Measurements from ENCODE around the gene INPP4B. TPM values are rescaled to one million over a fixed set of nuclear protein-coding genes. Genes with fewer than 3 reads are reported as not detected.

INPP4B gene
- total and polyA plus RNA-seq, 2 of the 4 experiments (the other 2 are of a cell fraction) = 1.8 to 14.0 TPM

DNA sequence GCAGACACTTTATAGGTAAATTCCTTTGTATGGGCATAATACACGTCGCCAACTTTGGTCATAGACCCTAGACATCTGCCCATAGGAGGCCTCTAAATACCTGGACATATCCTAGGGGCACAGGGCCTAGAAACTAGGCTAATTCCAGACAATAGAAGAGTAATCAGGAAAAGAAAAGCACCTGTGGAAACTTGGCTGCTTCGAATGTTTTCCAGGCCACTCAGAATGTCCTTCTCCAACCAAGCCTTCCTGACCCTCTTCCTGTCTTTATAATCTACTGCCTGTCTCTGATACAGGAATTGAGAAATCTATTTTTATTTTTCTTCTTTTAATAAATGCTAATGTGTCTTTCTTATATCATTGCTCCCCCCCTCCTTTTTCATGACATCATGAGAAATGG, 716.6 kb downstream of the INPP4B start:
- ChIA-PET CTCF (no interaction called here), POLR2A (ENCODE audit: unreplicated experiment) (no interaction called here)
- no peak overlapping the region for H3K56ac ChIP-seq (ENCODE audit: extremely low read depth, insufficient read depth, low read length)
- no peak overlapping the region for H3K27ac ChIP-seq (ENCODE audit: insufficient read depth, low read length)
- no peak overlapping the region for H3K4ac ChIP-seq (ENCODE audit: low read depth, low read length)
- no peak overlapping the region for H3K23ac ChIP-seq (ENCODE audit: low read depth, low read length)
- no peak overlapping the region for H2AFZ ChIP-seq (replicated peaks; ENCODE audit: low read length, poor library complexity)
- H3K27me3 ChIP-seq (ENCODE audit: control insufficient read depth, insufficient read depth, low read length) = no peaks in the 10 kb centered on the region
- intact Hi-C loops (cut with micrococcal nuclease) = loop anchor here (5.0 kb wide), 2 partner anchors 138 to 1058 kb away; no protein-coding TSS in a partner anchor
- H3K4me1 ChIP-seq (ENCODE audit: control insufficient read depth, insufficient read depth, low read length) = peaks cover 5% of the 10 kb centered on the region
- no peak overlapping the region; the same call in 1 of the 2 replicates for H2BK120ac ChIP-seq (ENCODE audit: low read depth, low read length)
- WGBS, 2 experiments (ENCODE audit: extremely low coverage in 2 of 2, insufficient read length in 1 of 2) = no CpG with 5 or more reads among the region's 3 CpGs
- H2AK5ac ChIP-seq (ENCODE audit: low read depth, low read length) = no peak overlapping the region
- no peaks in the 10 kb centered on the region for H3K79me1 ChIP-seq (ENCODE audit: low read depth in 1 of 2, low read length in 2 of 2)
- dilution Hi-C loops (cut with HindIII; ENCODE audit: low sequenced_read_pairs, unreplicated experiment) = no loop called here
- no peak overlapping the region; a peak in 1 of 4 replicates for H4K8ac ChIP-seq (ENCODE audit: low read depth in 2 of 2, low read length in 2 of 2)
- H3K9me1 ChIP-seq (ENCODE audit: insufficient read depth, low read length) = no peaks in the 10 kb centered on the region
- H4K20me1 ChIP-seq (ENCODE audit: insufficient read depth, low read length) = no peaks in the 10 kb centered on the region
- no peak overlapping the region for H2AK9ac ChIP-seq (replicated peaks; ENCODE audit: low read depth, low read length, poor library complexity)
- no peak overlapping the region for H3K4me3 ChIP-seq (ENCODE audit: insufficient read depth, low read depth, low read length)
- no peak for ATAC-seq (ENCODE audit: low read depth)
- H3K14ac ChIP-seq (replicated peaks; ENCODE audit: low read depth, low read length) = no peak overlapping the region
- H4K5ac ChIP-seq (ENCODE audit: low read depth, low read length) = no peak overlapping the region
- no peak for DNase-seq
- H3K36me3 ChIP-seq (ENCODE audit: control insufficient read depth, insufficient read depth, low read length) = no peaks in the 10 kb centered on the region
- H3K4me2 ChIP-seq (ENCODE audit: low read depth, low read length) = no peak overlapping the region
- no peak for TF ChIP-seq RAD21 (IDR thresholded peaks at IDR 0.05; ENCODE audit: low read length)
- no peak for TF ChIP-seq RCOR1 (IDR thresholded peaks at IDR 0.05; ENCODE audit: insufficient replicate concordance, low read length)
- no peak for TF ChIP-seq MXI1 (IDR thresholded peaks at IDR 0.05; ENCODE audit: borderline replicate concordance, low read depth, low read length)
- TF ChIP-seq, protein P1, sequence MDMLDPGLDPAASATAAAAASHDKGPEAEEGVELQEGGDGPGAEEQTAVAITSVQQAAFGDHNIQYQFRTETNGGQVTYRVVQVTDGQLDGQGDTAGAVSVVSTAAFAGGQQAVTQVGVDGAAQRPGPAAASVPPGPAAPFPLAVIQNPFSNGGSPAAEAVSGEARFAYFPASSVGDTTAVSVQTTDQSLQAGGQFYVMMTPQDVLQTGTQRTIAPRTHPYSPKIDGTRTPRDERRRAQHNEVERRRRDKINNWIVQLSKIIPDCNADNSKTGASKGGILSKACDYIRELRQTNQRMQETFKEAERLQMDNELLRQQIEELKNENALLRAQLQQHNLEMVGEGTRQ (IDR thresholded peaks at IDR 0.05; ENCODE audit: low read depth, low read length) = no peak
- no peak for TF ChIP-seq SMC3 (IDR thresholded peaks at IDR 0.05; ENCODE audit: low read depth, low read length)
- H3K9ac ChIP-seq (ENCODE audit: low read depth, low read length) = no peak overlapping the region
- BruUV-seq (replicated peaks) = no TSS peak
- no peak overlapping the region for H2BK5ac ChIP-seq (ENCODE audit: low read depth, low read length, poor library complexity, severe bottlenecking)
- H2BK15ac ChIP-seq (ENCODE audit: low read depth, low read length) = no peak overlapping the region
- H2BK20ac ChIP-seq (ENCODE audit: low read depth, low read length) = 0 out of 2 replicates have a peak overlapping the region, but pooled peaks have one; percentile 15
- in situ Hi-C loops (cut with MboI; ENCODE audit: low sequenced_read_pairs) = no loop called here
- H3K9me3 ChIP-seq (ENCODE audit: control insufficient read depth, insufficient read depth, low read length) = no peaks in the 10 kb centered on the region
- no peak overlapping the region for H3K18ac ChIP-seq (ENCODE audit: low read depth, low read length)
- H4K91ac ChIP-seq (ENCODE audit: insufficient read depth, low read depth, low read length) = no peak overlapping the region
